Mucosa of gallbladder (tissue), 1 donor: Measurements from ENCODE around the gene HAPLN3. TPM values are rescaled to one million over a fixed set of nuclear protein-coding genes. Genes with fewer than 3 reads are reported as not detected.

Experiments
- DNase-seq: peaks from one replicate; pipeline ENCODE4 v3.0.0-alpha.2; 2020; ENCODE audit warnings: low spot score
- total RNA-seq: library from RNA; stranded (reverse); gene quantifications from one replicate; pipeline ENCODE4 v1.2.1, GENCODE V29; 2021
- donor health status: DM: no; HTN: no; CAD: no.

Gene HAPLN3
- total RNA-seq, 1 donor from 2014 or later: 3.9 TPM

- no peak for DNase-seq
Measured at GRCh38 chr15:88830016-88830415, 65.3 kb downstream of the HAPLN3 start.

GRCh38 chr15:88828791-88829190, 66.6 kb downstream of the HAPLN3 start:
- no peak for DNase-seq

Other genes with a start within 250 kb of the HAPLN3 start
- 0.20 TPM for gene ACAN, start 92.1 kb downstream of the HAPLN3 start, total RNA-seq
- gene MFGE8, start 17.8 kb upstream of the HAPLN3 start, total RNA-seq: 111 TPM
- 430 TPM for gene ABHD2, start 192.9 kb upstream of the HAPLN3 start, total RNA-seq